ENCODE measurements around the gene SLC35G6.
"Not testable (repeated sequence)": the region's sequence is repeated elsewhere in the genome, so short reads cannot be mapped to it uniquely, and the experiment has no call there.

The SLC35G6 gene

GRCh38 chr17:7481275-7481674, at the start of gene SLC35G6:
Gene SLC35G6, plus strand, starts transcription at chr17:7481446. Its CDS starts 71 bp downstream, at chr17:7481517.
- in situ Hi-C loops (cut with MboI; ENCODE audit: low pct_unique_long_range_greater_than_20kb, low sequenced_read_pairs); DNase-seq: not testable (repeated sequence)

DNA sequence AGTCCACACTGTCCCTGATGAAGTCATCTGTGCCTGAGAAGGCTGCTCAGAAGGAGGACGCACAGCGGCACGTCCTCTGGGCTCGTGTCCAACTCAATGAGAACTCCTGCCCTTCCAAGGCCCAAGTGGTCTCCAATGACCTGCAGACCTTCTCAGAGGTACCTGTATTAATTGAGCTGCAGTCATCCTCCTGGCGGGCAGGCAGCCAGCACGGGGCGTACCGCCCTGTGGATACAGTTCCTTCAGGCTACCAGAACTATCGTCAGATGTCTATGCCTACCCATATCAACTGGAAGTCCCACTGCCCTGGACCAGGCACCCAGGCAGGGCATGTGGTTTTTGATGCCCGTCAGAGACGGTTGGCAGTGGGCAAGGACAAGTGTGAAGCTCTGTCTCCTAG, 49.0 kb upstream of the SLC35G6 start:
- no peak for DNase-seq
- in situ Hi-C loops (cut with MboI; ENCODE audit: low pct_unique_long_range_greater_than_20kb, low sequenced_read_pairs), result no loop called here

GRCh38 chr17:7435676-7436555, 45.3 kb upstream of the SLC35G6 start:
- DNase-seq, result peak; percentile 87
- in situ Hi-C loops (cut with MboI; ENCODE audit: low pct_unique_long_range_greater_than_20kb, low sequenced_read_pairs), result no loop called here

GRCh38 chr17:7436556-7437368, 44.5 kb upstream of the SLC35G6 start:
- DNase-seq, result peak; percentile 85
- in situ Hi-C loops (cut with MboI; ENCODE audit: low pct_unique_long_range_greater_than_20kb, low sequenced_read_pairs), result no loop called here

DNA sequence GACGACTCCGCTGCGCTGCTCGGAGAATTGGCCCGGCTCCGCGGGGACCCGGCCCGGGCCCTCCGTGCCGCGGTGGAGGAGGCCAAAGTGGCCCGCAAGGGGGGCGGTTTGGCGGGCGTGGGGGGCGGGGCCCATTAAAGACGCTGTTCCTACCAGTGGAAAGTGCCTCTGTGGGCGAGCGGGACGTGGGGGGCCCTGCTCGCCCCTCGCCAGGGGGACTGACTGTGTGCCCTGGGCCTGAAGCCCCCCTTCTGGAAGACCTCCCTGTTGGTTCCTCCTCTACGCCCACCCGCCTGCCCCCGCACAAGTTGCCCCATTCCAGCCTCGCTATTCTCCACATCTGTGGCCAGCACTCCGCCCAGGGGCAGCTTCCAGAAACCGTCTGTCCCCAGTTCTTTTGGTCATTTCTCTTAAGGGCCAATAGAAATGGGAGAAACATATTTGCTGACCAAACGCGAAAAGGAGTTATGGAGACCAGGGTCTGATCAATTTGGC, 43.8 kb upstream of the SLC35G6 start:
- DNase-seq, result no peak
- in situ Hi-C loops (cut with MboI; ENCODE audit: low pct_unique_long_range_greater_than_20kb, low sequenced_read_pairs), result no loop called here

DNA sequence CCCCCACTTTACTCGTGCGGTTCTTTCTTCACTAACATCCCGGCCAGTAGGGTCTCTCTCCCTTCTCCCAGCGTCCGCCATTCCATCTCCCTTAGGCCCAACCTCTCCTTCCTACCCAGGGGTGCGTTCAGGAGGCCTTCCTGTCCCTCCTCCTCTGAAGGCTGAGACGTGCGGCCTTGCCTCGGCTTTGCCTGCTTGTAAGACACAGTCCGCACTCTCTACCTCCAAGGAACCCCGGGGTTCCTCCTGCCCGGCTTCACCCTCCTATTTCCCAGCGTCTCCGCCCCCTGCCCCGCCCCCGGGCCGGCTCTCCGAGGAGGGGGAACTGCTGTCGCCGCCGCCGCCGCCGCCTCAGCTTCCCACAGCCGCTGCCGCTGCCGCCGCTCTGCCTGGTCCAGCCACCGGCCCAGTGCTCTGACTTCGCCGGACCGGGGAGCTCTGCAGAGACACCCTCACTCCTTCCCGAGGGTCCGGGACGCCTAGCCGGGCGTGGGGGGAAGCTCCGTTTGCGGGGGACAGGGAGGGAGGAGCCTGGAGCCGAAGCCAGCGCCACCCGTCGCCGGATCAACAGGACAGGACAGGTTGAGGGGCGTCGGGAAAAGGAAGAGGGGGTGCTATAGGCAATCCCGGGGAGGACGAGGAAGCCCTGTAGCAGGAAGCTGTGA, 43.2 kb upstream of the SLC35G6 start:
- in situ Hi-C loops (cut with MboI; ENCODE audit: low pct_unique_long_range_greater_than_20kb, low sequenced_read_pairs), result no loop called here
- DNase-seq, result peak; percentile 68

GRCh38 chr17:7438656-7439460, 42.4 kb upstream of the SLC35G6 start:
- in situ Hi-C loops (cut with MboI; ENCODE audit: low pct_unique_long_range_greater_than_20kb, low sequenced_read_pairs), result no loop called here
- no peak for DNase-seq

DNA sequence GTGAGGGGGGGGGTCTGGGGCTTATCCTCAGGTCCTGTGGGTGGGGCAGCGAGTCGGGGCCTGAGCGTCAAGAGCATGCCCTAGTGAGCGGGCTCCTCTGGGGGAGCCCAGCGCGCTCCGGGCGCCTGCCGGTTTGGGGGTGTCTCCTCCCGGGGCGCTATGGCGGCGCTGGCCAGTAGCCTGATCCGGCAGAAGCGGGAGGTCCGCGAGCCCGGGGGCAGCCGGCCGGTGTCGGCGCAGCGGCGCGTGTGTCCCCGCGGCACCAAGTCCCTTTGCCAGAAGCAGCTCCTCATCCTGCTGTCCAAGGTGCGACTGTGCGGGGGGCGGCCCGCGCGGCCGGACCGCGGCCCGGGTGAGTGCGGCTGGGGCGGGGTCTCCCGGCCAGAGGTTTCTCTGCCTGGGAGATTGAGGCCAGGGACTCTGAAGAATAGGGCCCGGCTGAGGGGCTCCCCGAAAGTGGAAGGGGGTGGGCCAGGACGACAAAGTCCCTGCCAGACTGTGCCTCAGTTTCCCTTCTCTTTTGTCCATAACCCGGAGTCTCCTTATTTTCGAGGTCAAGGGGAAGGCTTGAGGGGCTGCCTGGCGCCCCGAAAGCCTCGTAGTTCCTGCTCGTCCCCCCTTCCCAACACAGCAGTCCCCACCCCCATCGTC, 41.7 kb upstream of the SLC35G6 start, which contains the start of gene FGF11:
Gene FGF11 (plus strand): TSS at position 51 of the 651 bp plus-strand sequence. CDS start 109 bp downstream, at position 160.
- in situ Hi-C loops (cut with MboI; ENCODE audit: low pct_unique_long_range_greater_than_20kb, low sequenced_read_pairs), result no loop called here
- no peak for DNase-seq

- in situ Hi-C loops (cut with MboI; ENCODE audit: low pct_unique_long_range_greater_than_20kb, low sequenced_read_pairs), result no loop called here
- DNase-seq, result no peak
Observed at GRCh38 chr17:7440113-7440833, 41.0 kb upstream of the SLC35G6 start.

GRCh38 chr17:7440834-7441195, 40.4 kb upstream of the SLC35G6 start:
- in situ Hi-C loops (cut with MboI; ENCODE audit: low pct_unique_long_range_greater_than_20kb, low sequenced_read_pairs), result no loop called here
- no peak for DNase-seq

GRCh38 chr17:7441266-7441665, 40.0 kb upstream of the SLC35G6 start:
- in situ Hi-C loops (cut with MboI; ENCODE audit: low pct_unique_long_range_greater_than_20kb, low sequenced_read_pairs), result no loop called here

GRCh38 chr17:7442142-7442541, 39.1 kb upstream of the SLC35G6 start:
- no peak for DNase-seq
- in situ Hi-C loops (cut with MboI; ENCODE audit: low pct_unique_long_range_greater_than_20kb, low sequenced_read_pairs), result no loop called here

More at GRCh38 chr17:7441266-7441665, 40.0 kb upstream of the SLC35G6 start:
- no peak for DNase-seq

GRCh38 chr17:7443499-7444485, 37.5 kb upstream of the SLC35G6 start:
- no peak for DNase-seq
- in situ Hi-C loops (cut with MboI; ENCODE audit: low pct_unique_long_range_greater_than_20kb, low sequenced_read_pairs), result no loop called here

DNA sequence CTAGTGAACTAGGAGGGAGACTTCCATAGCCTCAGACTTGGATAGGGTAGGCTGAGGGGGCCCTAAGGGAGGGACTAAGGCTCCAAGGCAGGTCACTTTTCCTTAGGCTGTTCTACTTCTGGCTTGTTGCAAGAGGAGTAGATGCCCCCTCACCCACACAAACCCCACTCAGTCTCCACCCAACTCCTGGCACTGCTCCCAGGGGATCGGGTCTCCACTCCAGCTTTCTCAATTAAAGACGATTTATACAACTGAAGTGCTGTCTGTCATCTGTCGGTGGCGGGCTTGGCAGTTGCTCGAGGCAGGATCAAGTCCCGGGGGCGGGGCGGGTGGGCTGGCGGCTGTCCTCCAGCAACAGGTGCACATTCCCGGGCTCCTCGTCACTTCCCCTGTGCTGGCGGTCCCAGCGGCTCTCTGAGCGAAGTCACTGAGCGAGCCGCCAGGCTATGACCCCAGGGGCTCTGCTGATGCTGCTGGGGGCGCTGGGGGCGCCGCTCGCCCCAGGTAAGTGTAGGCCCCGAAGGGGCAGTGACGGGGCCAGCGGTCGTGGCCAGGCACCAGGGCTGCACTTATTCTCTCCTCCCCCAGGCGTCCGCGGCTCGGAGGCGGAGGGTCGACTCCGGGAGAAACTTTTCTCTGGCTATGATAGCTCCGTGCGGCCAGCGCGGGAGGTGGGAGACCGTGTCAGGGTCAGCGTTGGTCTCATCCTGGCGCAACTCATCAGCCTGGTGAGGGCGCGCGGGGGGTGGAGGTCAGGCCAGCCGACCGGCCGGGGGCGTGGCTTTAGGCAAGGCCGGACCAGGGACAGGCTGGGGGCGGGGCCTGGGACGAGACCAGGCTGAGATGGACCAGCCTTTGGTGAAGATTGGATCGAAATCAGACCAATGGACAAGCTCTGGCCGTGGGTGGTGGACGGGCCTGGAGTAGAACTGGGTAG, 36.3 kb upstream of the SLC35G6 start, which contains the start of gene CHRNB1:
Gene CHRNB1 (plus strand): TSS at position 380 of the 937 bp plus-strand sequence. CDS start 67 bp downstream, at position 447.
- DNase-seq, result no peak
- in situ Hi-C loops (cut with MboI; ENCODE audit: low pct_unique_long_range_greater_than_20kb, low sequenced_read_pairs), result no loop called here

GRCh38 chr17:7445619-7445968, 35.7 kb upstream of the SLC35G6 start:
- DNase-seq, result no peak
- in situ Hi-C loops (cut with MboI; ENCODE audit: low pct_unique_long_range_greater_than_20kb, low sequenced_read_pairs), result no loop called here
